Parathyroid adenoma (tissue), 2 donors: ENCODE data around the gene SLC5A6.

ENCODE experiments used
- H2AFZ ChIP-seq: fragments of 300-600 bp; sonication (generic); one replicate; pipeline ENCODE4 v1.7.0; 2017; ENCODE audit warnings: antibody characterized with exemption, mild to moderate bottlenecking
- H3K27ac ChIP-seq: fragments of 300-600 bp; sonication (generic); one replicate; pipeline ENCODE4 v1.7.0; 2017
- H3K27me3 ChIP-seq: fragments of 300-600 bp; sonication (generic); one replicate; pipeline ENCODE4 v1.7.0; 2017; ENCODE audit warnings: low read length; ENCODE audit not compliant: control insufficient read depth, insufficient read depth
- H3K36me3 ChIP-seq: fragments of 300-600 bp; sonication (generic); one replicate; pipeline ENCODE4 v1.7.0; 2017; ENCODE audit warnings: low read length; ENCODE audit not compliant: control insufficient read depth, insufficient read depth
- H3K4me1 ChIP-seq: fragments of 300-600 bp; sonication (generic); one replicate; pipeline ENCODE4 v1.7.0; 2017; ENCODE audit warnings: control low read depth
- H3K4me2 ChIP-seq: fragments of 300-600 bp; sonication (generic); one replicate; pipeline ENCODE4 v1.7.0; 2017; ENCODE audit warnings: low read length
- H3K4me3 ChIP-seq: fragments of 300-600 bp; sonication (generic); one replicate; pipeline ENCODE4 v1.7.0; 2017; ENCODE audit warnings: low read depth, low read length
- H3K79me2 ChIP-seq: fragments of 300-600 bp; sonication (generic); one replicate; pipeline ENCODE4 v1.7.0; 2017; ENCODE audit warnings: control low read depth
- H3K9ac ChIP-seq: fragments of 300-600 bp; sonication (generic); one replicate; pipeline ENCODE4 v1.7.0; 2017; ENCODE audit warnings: mild to moderate bottlenecking
- H3K9me3 ChIP-seq: fragments of 300-600 bp; sonication (generic); one replicate; pipeline ENCODE4 v1.7.0; 2017; ENCODE audit warnings: low read length; ENCODE audit not compliant: control insufficient read depth
- CTCF ChIP-seq: fragments of 300-600 bp; sonication (generic); IDR thresholded peaks from one replicate; pipeline ENCODE4 v1.7.0; 2017; ENCODE audit warnings: antibody characterized with exemption, mild to moderate bottlenecking
- donor health status: primary hyperparathyroidism.

Gene SLC5A6

DNA sequence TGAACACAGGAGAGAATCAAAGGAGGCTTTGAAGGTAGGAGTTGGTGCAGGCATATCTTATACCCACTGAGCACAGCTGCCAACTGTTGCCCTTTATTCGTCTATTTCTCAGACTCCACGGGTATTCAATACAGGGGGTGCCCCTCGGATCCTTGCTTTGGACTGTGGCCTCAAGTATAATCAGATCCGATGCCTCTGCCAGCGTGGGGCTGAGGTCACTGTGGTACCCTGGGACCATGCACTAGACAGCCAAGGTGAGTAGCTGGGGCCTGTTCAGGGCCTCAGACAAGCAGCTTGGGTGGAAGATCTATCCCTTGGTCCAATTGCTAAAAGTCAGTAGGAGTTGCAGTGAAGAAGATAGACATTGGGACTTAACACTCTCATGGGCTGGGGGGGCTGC is 10.3 kb upstream of the SLC5A6 start:
- H3K9ac ChIP-seq, result no peak overlapping the region
- no peaks in the 10 kb centered on the region for H3K36me3 ChIP-seq
- H3K9me3 ChIP-seq, result no peaks in the 10 kb centered on the region
- no peak overlapping the region for H2AFZ ChIP-seq
- H3K79me2 ChIP-seq, result no peaks in the 10 kb centered on the region
- no peaks in the 10 kb centered on the region for H3K4me1 ChIP-seq
- H3K27me3 ChIP-seq, result no peaks in the 10 kb centered on the region
- H3K27ac ChIP-seq, result no peak overlapping the region
- TF ChIP-seq CTCF, result no peak
- no peak overlapping the region for H3K4me2 ChIP-seq
- H3K4me3 ChIP-seq, result no peak overlapping the region

DNA sequence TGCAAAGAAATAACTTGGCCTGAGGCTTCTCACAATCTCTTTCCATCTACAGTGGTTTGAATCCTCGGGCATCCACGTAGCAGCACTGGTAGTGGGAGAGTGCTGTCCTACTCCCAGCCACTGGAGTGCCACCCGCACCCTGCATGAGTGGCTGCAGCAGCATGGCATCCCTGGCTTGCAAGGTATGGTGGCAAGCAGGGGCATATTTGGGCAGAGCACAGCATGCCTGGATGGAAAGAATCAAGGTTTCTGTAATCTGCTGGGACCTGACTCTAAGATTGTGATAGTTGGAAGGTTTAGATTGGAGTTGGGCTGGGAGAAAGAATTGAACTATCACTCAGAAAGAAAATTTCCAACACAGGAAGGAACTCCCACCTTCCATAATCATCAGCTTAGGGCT is 9.1 kb upstream of the SLC5A6 start:
- H3K27ac ChIP-seq, result no peak overlapping the region
- TF ChIP-seq CTCF, result no peak

DNA sequence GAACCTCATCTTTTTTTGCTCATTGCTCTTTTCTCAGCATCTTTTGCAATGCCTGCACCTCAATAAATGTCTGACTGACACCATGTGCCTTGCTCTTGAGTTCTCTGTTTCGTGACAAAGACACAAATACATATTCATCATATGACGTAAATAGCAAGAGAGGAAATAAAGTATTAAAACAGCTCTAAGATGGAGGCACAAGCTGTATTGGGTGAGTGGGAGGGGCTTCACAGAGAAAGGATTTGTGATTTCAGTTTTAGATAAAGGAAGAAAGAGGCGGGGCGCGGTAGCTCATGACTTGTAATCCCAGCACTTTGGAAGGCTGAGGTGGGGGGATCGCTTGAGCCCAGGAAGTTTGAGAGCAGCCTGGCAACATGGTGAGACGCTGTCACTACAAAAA is 8.0 kb upstream of the SLC5A6 start:
- no peak for TF ChIP-seq CTCF
- no peak overlapping the region for H2AFZ ChIP-seq
- no peaks in the 10 kb centered on the region for H3K4me1 ChIP-seq
- no peak overlapping the region for H3K9ac ChIP-seq
- no peaks in the 10 kb centered on the region for H3K27me3 ChIP-seq
- H3K9me3 ChIP-seq, result no peaks in the 10 kb centered on the region
- no peak overlapping the region for H3K4me3 ChIP-seq
- H3K27ac ChIP-seq, result no peak overlapping the region
- no peaks in the 10 kb centered on the region for H3K79me2 ChIP-seq
- no peak overlapping the region for H3K4me2 ChIP-seq
- H3K36me3 ChIP-seq, result no peaks in the 10 kb centered on the region

More for the DNA sequence above, 9.1 kb upstream of the SLC5A6 start:
- H3K9me3 ChIP-seq, result no peaks in the 10 kb centered on the region
- H2AFZ ChIP-seq, result no peak overlapping the region
- H3K79me2 ChIP-seq, result no peaks in the 10 kb centered on the region
- no peak overlapping the region for H3K9ac ChIP-seq
- no peaks in the 10 kb centered on the region for H3K27me3 ChIP-seq
- H3K4me1 ChIP-seq, result no peaks in the 10 kb centered on the region
- no peak overlapping the region for H3K4me2 ChIP-seq
- H3K4me3 ChIP-seq, result no peak overlapping the region
- H3K36me3 ChIP-seq, result no peaks in the 10 kb centered on the region

GRCh38 chr2:27219091-27219490 is 7.0 kb upstream of the SLC5A6 start:
- H3K4me1 ChIP-seq, result no peaks in the 10 kb centered on the region
- no peaks in the 10 kb centered on the region for H3K36me3 ChIP-seq
- no peak overlapping the region for H2AFZ ChIP-seq
- H3K9me3 ChIP-seq, result no peaks in the 10 kb centered on the region
- H3K79me2 ChIP-seq, result peaks cover 2% of the 10 kb centered on the region
- no peak overlapping the region for H3K27ac ChIP-seq
- H3K9ac ChIP-seq, result no peak overlapping the region
- no peak overlapping the region for H3K4me2 ChIP-seq
- TF ChIP-seq CTCF, result no peak
- H3K27me3 ChIP-seq, result no peaks in the 10 kb centered on the region
- no peak overlapping the region for H3K4me3 ChIP-seq

GRCh38 chr2:27218614-27219013 is 6.5 kb upstream of the SLC5A6 start:
- H3K4me3 ChIP-seq, result no peak overlapping the region
- no peak overlapping the region for H2AFZ ChIP-seq
- H3K27me3 ChIP-seq, result no peaks in the 10 kb centered on the region
- H3K4me1 ChIP-seq, result no peaks in the 10 kb centered on the region
- H3K4me2 ChIP-seq, result no peak overlapping the region
- no peak overlapping the region for H3K27ac ChIP-seq
- H3K9ac ChIP-seq, result no peak overlapping the region
- TF ChIP-seq CTCF, result no peak
- peaks cover 2% of the 10 kb centered on the region for H3K79me2 ChIP-seq
- no peaks in the 10 kb centered on the region for H3K9me3 ChIP-seq
- H3K36me3 ChIP-seq, result no peaks in the 10 kb centered on the region
